HepG2 (cell line): ENCODE data around the gene TSHZ2. TPM values are rescaled to one million over a fixed set of nuclear protein-coding genes. Genes with fewer than 3 reads are reported as not detected.

Source experiments
- ATF7-NPFF ChIP-seq: sonication (generic); formaldehyde crosslinking; IDR thresholded peaks from 2 replicates; pipeline ENCODE4 v1.8.1; 2023; ENCODE audit warnings: mild to moderate bottlenecking, low read depth, missing genetic modification reagents, moderate library complexity
- HDAC1 ChIP-seq: sonication (generic); formaldehyde crosslinking; IDR thresholded peaks from 2 replicates; pipeline ENCODE4 v1.5.1; 2020; ENCODE audit warnings: mild to moderate bottlenecking, missing genetic modification reagents
- HIVEP1 ChIP-seq: sonication (generic); formaldehyde crosslinking; IDR thresholded peaks from 2 replicates; pipeline ENCODE4 v1.4.0; 2020; ENCODE audit warnings: mild to moderate bottlenecking, missing genetic modification reagents
- KLF15 ChIP-seq: sonication (generic); formaldehyde crosslinking; IDR thresholded peaks from 2 replicates; pipeline ENCODE4 v1.8.1; 2023; ENCODE audit warnings: borderline replicate concordance, mild to moderate bottlenecking, inconsistent platforms, missing genetic modification reagents, mixed read lengths
- NCOA5 ChIP-seq: sonication (generic); formaldehyde crosslinking; IDR thresholded peaks from 2 replicates; pipeline ENCODE4 v1.4.0; 2020; ENCODE audit warnings: missing genetic modification reagents
- PPARG ChIP-seq: conservative IDR thresholded peaks from 2 replicates; pipeline ENCODE4 v1.6.1; 2016; ENCODE audit warnings: missing biosample characterization, missing genetic modification reagents
- SIX1 ChIP-seq: sonication (generic); formaldehyde crosslinking; IDR thresholded peaks from 2 replicates; pipeline ENCODE4 v1.4.0; 2020; ENCODE audit warnings: missing genetic modification reagents, borderline replicate concordance
- TFAP4 ChIP-seq: sonication (generic); IDR thresholded peaks from 2 replicates; pipeline ENCODE4 v1.6.1; 2016; ENCODE audit warnings: low read depth, borderline replicate concordance
- ZNF224 ChIP-seq: sonication (generic); formaldehyde crosslinking; IDR thresholded peaks from 2 replicates; pipeline ENCODE4 v1.5.0; 2020; ENCODE audit warnings: mild to moderate bottlenecking, missing genetic modification reagents
- ZNF431 ChIP-seq: sonication (generic); formaldehyde crosslinking; IDR thresholded peaks from 2 replicates; pipeline ENCODE4 v1.9.0; 2022; ENCODE audit warnings: missing genetic modification reagents, low read depth, mild to moderate bottlenecking, borderline replicate concordance
- ZNF747 ChIP-seq: sonication (generic); formaldehyde crosslinking; IDR thresholded peaks from 2 replicates; pipeline ENCODE4 v1.8.1; 2023; ENCODE audit warnings: missing genetic modification reagents, mild to moderate bottlenecking, borderline replicate concordance
- ZNF878 ChIP-seq: sonication (generic); formaldehyde crosslinking; IDR thresholded peaks from 2 replicates; pipeline ENCODE4 v1.8.1; 2023; ENCODE audit warnings: mild to moderate bottlenecking, missing genetic modification reagents, moderate library complexity
- polyA plus RNA-seq, 8 experiments: library from polyadenylated mRNA; depleted of rRNA in 3 of 8; stranded (reverse) in 7 of 8; unstranded in 1 of 8; fragments of >200 nt; fragmentation: Illumina TruSeq in 4 of 8; extraction: Trizol in 4 of 8; gene quantifications; 2 replicates each; pipeline versions ENCODE4 v1.2.1 to v1.2.3, GENCODE V29; 2011 to 2016; ENCODE audit warnings: low read depth in 4 of 8, missing spikeins in 1 of 8, mixed read lengths in 1 of 8; ENCODE audit not compliant: insufficient read depth in 1 of 8
- total RNA-seq, 5 experiments: library from RNA; depleted of rRNA; stranded (reverse); fragments of >200 nt; fragmentation: Illumina TruSeq; extraction: Trizol; gene quantifications; 2 replicates each; pipeline ENCODE4 v1.2.3, GENCODE V29; 2016; ENCODE audit warnings: low read depth in 1 of 5
- TF ChIP-seq, protein P1 (sequence below), 2 experiments: sonication (generic) in 1 of 2; formaldehyde crosslinking in 1 of 2; IDR thresholded peaks; 2 replicates each; pipeline versions ENCODE4 v1.6.1 to v1.9.0; 2014 to 2022; ENCODE audit warnings: antibody characterized with exemption in 1 of 2, borderline replicate concordance in 1 of 2, inconsistent platforms in 1 of 2, low read depth in 1 of 2, missing genetic modification reagents in 1 of 2
- TF ChIP-seq, protein P2 (sequence below), 2 experiments: sonication (generic) in 1 of 2; formaldehyde crosslinking in 1 of 2; IDR thresholded peaks; 2 replicates each; pipeline versions ENCODE4 v1.5.1 to v1.6.1; 2011 to 2020; ENCODE audit warnings: borderline replicate concordance in 1 of 2, low read depth in 1 of 2, low read length in 1 of 2, mild to moderate bottlenecking in 1 of 2, missing genetic modification reagents in 1 of 2, moderate library complexity in 1 of 2
- TF ChIP-seq, protein P3 (sequence below): IDR thresholded peaks from 2 replicates; pipeline ENCODE4 v1.6.1; 2016

The TSHZ2 gene
- total and polyA plus RNA-seq, 2 of the 13 experiments (the other 11 are each of a cell fraction or from before 2014, with no cell fraction given) = 0.01 TPM; not detected in 1

GRCh38 chr20:53216856-53217576, 244.9 kb downstream of the TSHZ2 start (continued):
- TF ChIP-seq, protein P1, sequence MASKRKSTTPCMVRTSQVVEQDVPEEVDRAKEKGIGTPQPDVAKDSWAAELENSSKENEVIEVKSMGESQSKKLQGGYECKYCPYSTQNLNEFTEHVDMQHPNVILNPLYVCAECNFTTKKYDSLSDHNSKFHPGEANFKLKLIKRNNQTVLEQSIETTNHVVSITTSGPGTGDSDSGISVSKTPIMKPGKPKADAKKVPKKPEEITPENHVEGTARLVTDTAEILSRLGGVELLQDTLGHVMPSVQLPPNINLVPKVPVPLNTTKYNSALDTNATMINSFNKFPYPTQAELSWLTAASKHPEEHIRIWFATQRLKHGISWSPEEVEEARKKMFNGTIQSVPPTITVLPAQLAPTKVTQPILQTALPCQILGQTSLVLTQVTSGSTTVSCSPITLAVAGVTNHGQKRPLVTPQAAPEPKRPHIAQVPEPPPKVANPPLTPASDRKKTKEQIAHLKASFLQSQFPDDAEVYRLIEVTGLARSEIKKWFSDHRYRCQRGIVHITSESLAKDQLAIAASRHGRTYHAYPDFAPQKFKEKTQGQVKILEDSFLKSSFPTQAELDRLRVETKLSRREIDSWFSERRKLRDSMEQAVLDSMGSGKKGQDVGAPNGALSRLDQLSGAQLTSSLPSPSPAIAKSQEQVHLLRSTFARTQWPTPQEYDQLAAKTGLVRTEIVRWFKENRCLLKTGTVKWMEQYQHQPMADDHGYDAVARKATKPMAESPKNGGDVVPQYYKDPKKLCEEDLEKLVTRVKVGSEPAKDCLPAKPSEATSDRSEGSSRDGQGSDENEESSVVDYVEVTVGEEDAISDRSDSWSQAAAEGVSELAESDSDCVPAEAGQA (IDR thresholded peaks at IDR 0.05; ENCODE audit: low read depth) = no peak
- TF ChIP-seq, protein P1 (CRISPR knock-in tag; IDR thresholded peaks at IDR 0.05; ENCODE audit: borderline replicate concordance) = no peak
- TF ChIP-seq ZNF747 (CRISPR knock-in tag) (no peak), ZNF431 (CRISPR knock-in tag) (no peak), HIVEP1 (peak; percentile 53; the same call in 1 of the 2 replicates), PPARG (CRISPR knock-in tag) (no peak), ZNF878 (CRISPR knock-in tag) (no peak), ZNF224 (CRISPR knock-in tag) (no peak), KLF15 (CRISPR knock-in tag) (no peak), ATF7-NPFF (CRISPR knock-in tag) (no peak), SIX1 (CRISPR knock-in tag) (no peak), TFAP4 (no peak; the same call in 1 of the 2 replicates), HDAC1 (peak; percentile 27; the same call in 1 of the 2 replicates), NCOA5 (CRISPR knock-in tag) (no peak)
- TF ChIP-seq, protein P2, sequence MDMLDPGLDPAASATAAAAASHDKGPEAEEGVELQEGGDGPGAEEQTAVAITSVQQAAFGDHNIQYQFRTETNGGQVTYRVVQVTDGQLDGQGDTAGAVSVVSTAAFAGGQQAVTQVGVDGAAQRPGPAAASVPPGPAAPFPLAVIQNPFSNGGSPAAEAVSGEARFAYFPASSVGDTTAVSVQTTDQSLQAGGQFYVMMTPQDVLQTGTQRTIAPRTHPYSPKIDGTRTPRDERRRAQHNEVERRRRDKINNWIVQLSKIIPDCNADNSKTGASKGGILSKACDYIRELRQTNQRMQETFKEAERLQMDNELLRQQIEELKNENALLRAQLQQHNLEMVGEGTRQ (IDR thresholded peaks at IDR 0.05; ENCODE audit: low read depth, low read length) = no peak
- TF ChIP-seq, protein P2 (CRISPR knock-in tag; IDR thresholded peaks at IDR 0.05; ENCODE audit: borderline replicate concordance) = no peak
- TF ChIP-seq, protein P3, sequence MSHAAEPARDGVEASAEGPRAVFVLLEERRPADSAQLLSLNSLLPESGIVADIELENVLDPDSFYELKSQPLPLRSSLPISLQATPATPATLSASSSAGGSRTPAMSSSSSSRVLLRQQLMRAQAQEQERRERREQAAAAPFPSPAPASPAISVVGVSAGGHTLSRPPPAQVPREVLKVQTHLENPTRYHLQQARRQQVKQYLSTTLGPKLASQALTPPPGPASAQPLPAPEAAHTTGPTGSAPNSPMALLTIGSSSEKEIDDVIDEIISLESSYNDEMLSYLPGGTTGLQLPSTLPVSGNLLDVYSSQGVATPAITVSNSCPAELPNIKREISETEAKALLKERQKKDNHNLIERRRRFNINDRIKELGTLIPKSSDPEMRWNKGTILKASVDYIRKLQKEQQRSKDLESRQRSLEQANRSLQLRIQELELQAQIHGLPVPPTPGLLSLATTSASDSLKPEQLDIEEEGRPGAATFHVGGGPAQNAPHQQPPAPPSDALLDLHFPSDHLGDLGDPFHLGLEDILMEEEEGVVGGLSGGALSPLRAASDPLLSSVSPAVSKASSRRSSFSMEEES (CRISPR knock-in tag) = no peak
